ENCODE results near the gene SLC36A3. TPM values are rescaled to one million over a fixed set of nuclear protein-coding genes. Genes with fewer than 3 reads are reported as not detected.
A peak's percentile ranks its signal among the peaks of the same experiment; 100 is the strongest.
"Not testable (repeated sequence)": the region's sequence is repeated elsewhere in the genome, so short reads cannot be mapped to it uniquely, and the experiment has no call there.

The SLC36A3 gene
- total RNA-seq, 2 donors from 2014 or later = not detected

- DNase-seq = no peak
- no peak for ATAC-seq
- intact Hi-C loops (cut with DNase I) = no loop called here
Observed at GRCh38 chr5:151271336-151271735, 32.2 kb downstream of the SLC36A3 start.

DNA sequence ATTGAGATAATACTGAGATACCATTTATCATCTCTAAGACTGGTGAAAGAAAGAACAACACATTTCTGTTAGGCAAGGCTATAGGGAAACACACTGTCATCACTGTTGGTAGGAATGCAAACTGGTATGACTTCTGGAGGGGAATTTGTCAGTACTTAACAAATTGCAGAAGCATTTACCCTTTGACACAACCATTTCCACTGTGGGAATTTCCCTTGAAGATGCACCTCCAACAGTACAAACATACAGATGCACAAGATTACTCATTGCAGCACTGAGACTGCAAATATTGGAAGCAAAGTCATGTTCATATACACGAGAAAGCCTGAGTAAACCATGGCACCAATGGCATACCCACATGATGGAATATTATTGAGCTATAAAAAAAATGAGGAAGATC, 33.0 kb downstream of the SLC36A3 start:
- ATAC-seq (no peak), DNase-seq (no peak)
- intact Hi-C loops (cut with DNase I) = no loop called here

GRCh38 chr5:151267491-151268260, 35.9 kb downstream of the SLC36A3 start:
- ATAC-seq (no peak), DNase-seq (no peak)
- intact Hi-C loops (cut with DNase I) = no loop called here

DNA sequence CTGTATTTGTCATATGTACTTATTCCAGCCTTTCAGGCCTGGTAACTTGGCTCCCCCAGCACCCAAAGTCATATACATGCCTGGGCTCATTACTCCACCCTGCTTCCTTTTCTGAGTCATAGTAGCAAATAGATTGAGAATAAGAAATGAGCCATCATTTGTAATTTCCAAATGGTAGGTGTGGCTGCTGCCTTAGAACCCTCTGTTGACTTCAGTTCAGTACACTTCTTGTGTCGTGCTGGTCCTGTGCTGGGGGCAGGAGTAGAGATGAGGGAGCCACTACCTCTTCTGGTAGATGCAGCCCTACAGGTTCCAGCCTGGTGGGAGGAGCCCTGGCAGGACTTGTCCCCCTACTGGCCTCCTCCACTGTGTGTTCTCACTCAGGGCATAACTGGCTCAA, 39.5 kb downstream of the SLC36A3 start:
- DNase-seq (no peak), ATAC-seq (peak in 1 of 2 donors; percentile 57)
- intact Hi-C loops (cut with DNase I) = no loop called here

GRCh38 chr5:151262532-151262931, 41.0 kb downstream of the SLC36A3 start:
- no peak for ATAC-seq
- no peak for DNase-seq

DNA sequence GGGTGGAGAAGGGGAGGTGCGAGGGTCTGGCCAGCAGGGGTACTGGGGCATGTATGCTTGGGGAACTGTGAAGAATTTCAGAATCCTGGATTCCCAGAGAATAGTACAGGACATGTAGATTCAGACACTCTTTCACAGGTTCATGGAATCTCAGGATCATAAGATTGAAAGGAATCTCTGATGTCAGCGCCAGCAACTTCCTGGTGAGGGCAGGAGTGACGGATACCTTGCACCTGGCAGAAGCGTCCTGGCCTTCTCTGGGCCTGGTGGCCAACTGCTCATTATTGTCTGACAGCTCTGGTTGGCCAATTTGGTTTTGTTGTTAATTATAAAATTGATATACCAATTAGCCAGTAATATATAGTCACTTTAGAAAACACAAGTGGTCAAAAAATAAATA, 43.6 kb downstream of the SLC36A3 start:
- DNase-seq (no peak), ATAC-seq (no peak)
- intact Hi-C loops (cut with DNase I) = no loop called here

More at GRCh38 chr5:151262532-151262931, 41.0 kb downstream of the SLC36A3 start:
- intact Hi-C loops (cut with DNase I) = no loop called here

DNA sequence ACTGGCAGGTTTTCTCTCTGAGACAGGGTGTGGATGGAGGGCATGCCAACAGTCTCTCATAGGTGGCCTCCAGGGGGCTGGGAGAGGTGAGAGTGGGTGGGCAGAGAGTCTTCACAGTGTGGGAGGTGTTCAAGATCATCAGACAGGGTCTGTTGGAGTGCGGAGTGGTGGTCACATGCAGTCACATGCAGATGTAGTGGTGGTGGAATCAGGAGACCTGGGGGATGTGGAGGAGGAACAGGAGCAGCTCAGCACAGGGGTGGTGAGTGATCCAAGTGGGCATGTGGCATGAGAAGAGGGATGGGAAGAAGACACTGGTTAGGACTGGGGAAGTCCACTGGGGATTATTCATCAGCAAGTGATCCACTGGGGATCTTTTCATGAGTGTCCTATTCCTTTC, 44.8 kb downstream of the SLC36A3 start:
- no peak for DNase-seq
- ATAC-seq = no peak
- intact Hi-C loops (cut with DNase I) = no loop called here

GRCh38 chr5:151258201-151258611, 45.4 kb downstream of the SLC36A3 start:
- ATAC-seq (peak in 1 of 2 donors; percentile 59), DNase-seq (no peak)
- intact Hi-C loops (cut with DNase I) = no loop called here

DNA sequence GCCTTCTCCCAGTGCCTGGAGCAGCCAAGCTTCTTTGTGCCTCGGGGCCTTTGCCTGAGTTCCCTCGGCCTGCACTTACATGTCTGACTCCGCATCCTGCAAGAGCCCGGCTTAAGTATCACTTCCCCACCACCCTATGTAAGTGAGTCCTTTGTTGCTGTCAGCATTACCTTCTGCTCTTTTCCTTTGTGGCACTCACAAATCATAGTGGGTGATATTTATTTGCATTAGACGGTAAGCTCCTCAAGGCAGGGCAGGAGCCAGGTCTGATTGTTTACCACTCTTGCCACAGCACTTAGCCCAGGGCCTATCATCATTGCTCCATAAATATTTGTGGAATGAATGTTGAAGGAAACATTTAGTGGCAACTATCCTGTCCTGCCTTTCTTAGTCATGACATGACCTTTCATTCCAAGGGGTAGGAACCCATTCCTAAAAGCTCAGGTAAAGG, 45.8 kb downstream of the SLC36A3 start:
- ATAC-seq = no peak
- intact Hi-C loops (cut with DNase I) = no loop called here
- DNase-seq = no peak

DNA sequence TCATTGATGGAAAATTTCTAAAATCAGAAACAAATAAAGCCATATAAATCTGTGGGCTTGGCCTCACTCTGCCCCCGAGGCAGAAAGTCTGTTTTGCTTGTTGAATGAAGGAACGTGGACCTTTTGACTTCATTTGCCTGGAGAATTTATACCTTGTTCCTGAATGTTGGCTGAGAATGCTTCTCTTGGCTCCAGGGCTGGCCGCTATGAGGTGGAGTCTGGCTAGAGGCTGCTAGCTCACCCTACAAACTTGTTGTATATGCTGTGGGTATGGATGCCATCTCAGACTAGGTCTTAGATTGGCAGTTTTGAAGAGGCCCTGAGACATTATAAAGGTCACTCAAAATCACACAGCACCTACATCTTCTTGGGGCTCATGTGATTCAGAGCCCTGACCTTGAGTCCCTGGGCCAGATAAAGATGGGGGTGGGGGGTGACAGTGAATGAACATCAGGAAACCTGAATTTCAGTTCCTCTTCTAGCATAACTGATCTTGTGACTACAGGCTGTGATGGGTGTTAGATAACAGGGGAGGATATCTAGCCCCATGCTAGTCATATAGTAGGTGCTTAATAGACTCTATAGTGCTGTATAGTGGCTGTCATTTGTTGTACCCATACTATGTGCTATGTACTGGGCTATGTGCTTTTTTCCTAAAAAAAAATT, 47.8 kb downstream of the SLC36A3 start:
- ATAC-seq (no peak), DNase-seq (no peak)
- intact Hi-C loops (cut with DNase I) = no loop called here

GRCh38 chr5:151254990-151255389, 48.6 kb downstream of the SLC36A3 start:
- intact Hi-C loops (cut with DNase I); DNase-seq; ATAC-seq: not testable (repeated sequence)

DNA sequence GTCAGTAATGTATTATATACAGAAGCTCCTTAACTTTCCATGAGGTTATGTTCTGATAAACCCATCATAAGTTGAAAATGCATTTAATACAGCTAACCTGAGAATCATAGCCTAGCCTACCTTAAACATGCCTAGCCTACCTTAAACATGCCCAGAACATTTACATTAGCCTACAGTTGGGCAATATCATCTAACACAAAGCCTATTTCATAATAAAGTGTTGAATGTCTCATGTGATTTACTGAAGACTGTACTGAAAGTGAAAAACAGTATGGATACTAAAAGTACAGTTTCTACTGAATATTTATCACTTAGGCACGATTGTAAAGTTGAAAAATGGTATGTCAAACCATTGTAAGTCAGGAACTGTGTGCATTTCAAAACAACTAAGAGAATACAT, 49.0 kb downstream of the SLC36A3 start:
- ATAC-seq = no peak
- DNase-seq = no peak
- intact Hi-C loops (cut with DNase I) = no loop called here

DNA sequence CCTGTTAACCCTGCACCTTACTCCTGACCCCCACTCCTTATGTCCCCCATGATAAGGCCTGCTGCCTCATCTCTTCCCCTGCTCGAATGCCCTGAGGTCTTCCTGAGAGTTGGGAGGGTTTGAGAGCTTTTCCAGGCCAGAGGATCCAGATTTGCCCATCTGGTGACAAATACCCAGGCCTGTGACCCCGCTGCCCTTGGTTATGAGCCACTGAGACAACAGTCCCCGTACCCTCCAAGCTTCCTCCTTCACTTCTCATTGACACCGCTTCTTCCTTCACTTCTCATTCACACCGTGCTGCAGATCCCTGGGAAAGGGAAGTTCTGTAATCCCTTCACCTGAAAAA, 50.0 kb downstream of the SLC36A3 start:
- intact Hi-C loops (cut with DNase I) = no loop called here
- DNase-seq (no peak), ATAC-seq (no peak)

DNA sequence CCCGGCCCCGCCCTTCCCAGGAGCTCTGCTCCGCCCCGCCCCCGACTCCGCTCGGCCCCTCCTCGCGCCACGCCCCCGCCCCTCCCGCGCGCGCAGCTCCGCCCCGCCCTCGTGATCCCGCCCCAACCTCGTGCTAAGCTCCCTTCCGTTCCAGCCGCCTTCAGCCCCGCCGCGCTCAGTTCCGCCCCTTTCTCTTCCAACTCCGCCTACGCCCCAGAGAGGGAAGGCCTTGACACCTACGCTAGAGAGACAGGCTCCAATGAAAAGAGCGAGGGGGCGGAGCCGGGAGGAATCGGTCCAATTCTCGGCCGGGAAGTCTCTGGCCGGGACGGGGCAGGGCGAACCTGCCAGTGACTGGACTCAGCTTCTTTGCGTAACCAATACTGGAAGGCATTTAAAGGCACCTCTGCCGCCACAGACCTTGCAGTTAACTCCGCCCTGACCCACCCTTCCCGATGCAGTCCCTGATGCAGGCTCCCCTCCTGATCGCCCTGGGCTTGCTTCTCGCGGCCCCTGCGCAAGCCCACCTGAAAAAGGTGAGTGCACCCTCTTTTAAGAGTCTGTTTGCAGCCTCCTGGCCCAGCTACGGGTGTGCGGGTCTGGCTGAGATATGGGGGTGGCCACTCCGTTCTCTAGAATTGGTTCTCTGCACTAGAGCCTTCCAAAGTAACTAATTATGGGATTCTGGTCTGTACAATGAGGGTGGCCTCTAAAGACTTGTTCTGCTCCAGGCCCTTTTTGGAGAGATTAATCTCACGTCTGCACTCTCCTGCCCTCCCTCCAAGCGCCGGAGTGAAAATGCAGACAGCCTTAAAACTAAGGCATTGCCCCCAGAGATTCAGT, 50.6 kb downstream of the SLC36A3 start, which contains the start of gene GM2A:
Gene GM2A, plus strand, starts transcription at position 424 of the 843 bp plus-strand sequence. Its CDS starts 32 bp downstream, at position 456.
- DNase-seq = peak; percentile 99
- ATAC-seq = peak; percentile 97
- intact Hi-C loops (cut with DNase I) = no loop called here

DNA sequence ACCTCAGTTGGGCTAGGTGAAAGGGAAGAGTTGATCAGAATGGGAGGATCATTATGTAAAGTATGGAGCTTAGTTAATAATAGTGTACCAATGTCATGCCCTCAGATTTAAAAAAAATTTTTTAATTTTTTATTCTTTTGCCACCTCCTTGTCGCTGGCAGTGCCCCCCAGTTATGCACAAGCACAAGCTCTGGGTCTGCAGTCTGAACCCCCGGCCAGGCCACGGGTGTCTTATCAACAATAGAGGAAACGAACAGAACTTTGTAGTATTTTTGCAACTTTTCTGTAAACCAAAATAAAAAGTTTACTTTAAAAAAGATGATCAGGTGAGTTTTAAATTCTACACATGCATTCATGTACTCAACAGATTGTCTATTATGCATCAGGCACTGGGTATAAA, 51.9 kb downstream of the SLC36A3 start:
- no peak for ATAC-seq
- intact Hi-C loops (cut with DNase I) = no loop called here

GRCh38 chr5:151251001-151251551, 52.5 kb downstream of the SLC36A3 start:
- intact Hi-C loops (cut with DNase I) = no loop called here
- DNase-seq (no peak), ATAC-seq (no peak)

More for the DNA sequence above, 51.9 kb downstream of the SLC36A3 start:
- DNase-seq = no peak

GRCh38 chr5:151250346-151251000, 53.1 kb downstream of the SLC36A3 start:
- intact Hi-C loops (cut with DNase I) = no loop called here
- ATAC-seq (no peak), DNase-seq (no peak)

GRCh38 chr5:151249281-151249680, 54.3 kb downstream of the SLC36A3 start:
- intact Hi-C loops (cut with DNase I) = no loop called here
- DNase-seq = no peak
- no peak for ATAC-seq

DNA sequence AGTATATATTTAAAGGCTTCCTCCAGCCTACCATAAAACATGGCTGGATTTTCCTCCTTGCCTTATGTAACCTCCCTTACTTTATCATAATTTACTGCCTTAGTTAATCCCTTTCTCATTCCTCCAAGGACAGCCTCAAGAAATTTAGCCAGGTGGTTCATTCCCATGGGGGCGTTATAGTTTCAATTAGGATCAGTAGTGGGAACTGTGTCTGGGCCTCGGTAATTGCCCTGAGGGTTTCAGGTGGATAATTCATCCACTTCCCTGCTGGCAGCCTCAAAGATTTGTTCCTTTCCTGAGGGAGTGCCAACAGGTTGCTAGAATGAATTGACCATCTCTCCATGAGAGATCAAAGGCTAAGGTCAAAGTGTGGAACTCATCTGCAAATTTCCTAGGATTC, 54.9 kb downstream of the SLC36A3 start:
- ATAC-seq = no peak
- intact Hi-C loops (cut with DNase I) = no loop called here
- DNase-seq = no peak

All from left cardiac atrium (tissue), 4 donors.